HG03039 (cell line): ENCODE measurements around the gene ITGA11.

ENCODE experiments used
- ATAC-seq: cut with Tn5 transposase; IDR thresholded peaks from one replicate; pipeline ENCODE4 v1.9.1; 2021; ENCODE audit warnings: mild to moderate bottlenecking, moderate library complexity; ENCODE audit not compliant: unreplicated experiment

The ITGA11 gene

DNA sequence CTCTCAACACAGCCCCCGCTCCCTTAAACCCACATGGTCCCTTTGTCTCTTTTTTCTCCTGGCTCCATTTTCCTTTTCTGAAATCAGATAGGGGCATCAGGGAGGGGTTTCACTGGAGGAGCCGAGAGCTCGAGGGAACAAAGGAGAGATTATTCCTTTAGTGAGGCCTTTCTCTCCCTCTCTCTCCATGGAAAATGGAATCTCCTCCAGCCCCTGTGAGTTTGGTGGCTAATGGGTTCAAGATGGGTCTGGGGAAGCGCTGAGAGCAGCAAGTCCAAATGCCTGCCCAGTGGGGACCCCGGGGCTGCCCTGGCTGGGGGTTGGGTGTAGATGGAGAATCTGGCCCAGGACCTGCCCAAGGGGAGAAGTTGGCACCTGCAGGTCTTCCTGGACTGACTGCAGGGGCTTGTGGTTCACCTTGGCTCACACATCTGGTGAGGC is 56.8 kb downstream of the ITGA11 start:
- ATAC-seq: no peak

- no peak for ATAC-seq
Observed at GRCh38 chr15:68374168-68374745, 57.7 kb downstream of the ITGA11 start.

- no peak for ATAC-seq
Observed at GRCh38 chr15:68373028-68373427, 58.9 kb downstream of the ITGA11 start.

GRCh38 chr15:68372291-68372811 is 59.6 kb downstream of the ITGA11 start:
- ATAC-seq: no peak

GRCh38 chr15:68371851-68372250 is 60.1 kb downstream of the ITGA11 start:
- no peak for ATAC-seq

GRCh38 chr15:68371160-68371559 is 60.8 kb downstream of the ITGA11 start:
- ATAC-seq: no peak

GRCh38 chr15:68370768-68371151 is 61.2 kb downstream of the ITGA11 start:
- no peak for ATAC-seq

- no peak for ATAC-seq
Observed at GRCh38 chr15:68369931-68370767, 61.8 kb downstream of the ITGA11 start.

- no peak for ATAC-seq
Observed at GRCh38 chr15:68368731-68369435, 63.1 kb downstream of the ITGA11 start.

DNA sequence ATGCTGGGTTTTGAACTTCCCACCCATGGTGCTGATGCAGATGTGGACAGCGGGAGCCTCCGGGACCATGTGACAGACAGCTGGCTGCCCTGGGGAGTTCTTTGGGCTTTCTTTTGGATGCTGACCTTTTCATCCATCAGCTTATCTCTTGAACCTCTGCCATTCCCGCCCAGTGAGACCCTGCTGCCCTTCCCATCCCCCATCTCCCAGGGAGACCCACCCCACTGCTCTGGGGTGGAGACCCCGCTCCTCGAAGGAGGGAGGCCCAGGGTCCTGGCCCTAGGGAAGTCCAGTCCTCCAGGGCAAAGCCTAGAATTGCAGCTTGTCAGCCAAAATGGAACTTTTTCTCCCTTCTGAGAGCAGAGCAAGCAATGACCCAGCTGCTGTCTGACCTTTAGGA is 64.0 kb downstream of the ITGA11 start:
- no peak for ATAC-seq

GRCh38 chr15:68367226-68367625 is 64.7 kb downstream of the ITGA11 start:
- no peak for ATAC-seq

DNA sequence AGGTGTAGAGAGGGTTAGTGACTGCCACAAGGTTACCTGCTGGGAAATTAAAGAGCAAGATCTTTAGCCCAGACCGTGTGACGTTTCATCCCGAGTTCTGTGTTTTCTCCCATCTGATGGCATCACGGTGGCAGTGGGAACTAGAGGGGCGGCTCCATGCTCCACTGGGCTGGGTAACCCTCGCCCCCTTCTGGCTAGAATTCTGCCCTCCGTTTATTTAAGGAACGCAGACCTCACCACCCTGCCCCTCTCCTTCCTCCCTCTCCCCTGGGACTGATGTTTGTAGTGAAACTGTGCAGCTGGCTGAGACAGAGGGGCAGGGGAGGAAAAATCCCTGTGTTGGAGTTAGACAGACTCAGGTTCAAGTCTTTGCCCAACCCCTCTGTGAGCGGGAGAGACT is 65.6 kb downstream of the ITGA11 start:
- ATAC-seq: no peak

DNA sequence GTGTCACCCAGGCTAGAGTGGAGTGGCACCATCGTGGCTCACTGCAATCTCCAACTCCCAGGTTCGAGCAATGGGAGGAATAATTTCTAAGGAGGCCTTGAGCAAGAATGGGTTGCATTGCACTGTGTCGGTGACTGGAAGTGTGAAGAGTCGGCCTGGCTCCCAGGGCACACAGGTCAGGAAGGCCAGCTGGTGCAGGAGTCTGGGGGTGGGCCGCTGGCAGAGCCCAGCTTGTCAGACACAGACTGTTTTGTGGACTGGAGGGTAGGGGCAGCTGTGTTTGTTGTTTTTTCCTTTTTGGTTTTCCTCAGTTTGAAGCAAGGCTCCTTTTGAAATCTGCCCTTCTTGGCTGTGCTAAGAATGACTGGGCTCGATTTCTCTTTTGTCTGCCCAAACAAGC is 66.2 kb downstream of the ITGA11 start:
- ATAC-seq: no peak

- no peak for ATAC-seq
Observed at GRCh38 chr15:68365140-68365745, 66.7 kb downstream of the ITGA11 start.

GRCh38 chr15:68364660-68365035 is 67.3 kb downstream of the ITGA11 start:
- ATAC-seq: no peak

- no peak for ATAC-seq
Observed at GRCh38 chr15:68364028-68364659, 67.8 kb downstream of the ITGA11 start.

GRCh38 chr15:68363353-68363752 is 68.6 kb downstream of the ITGA11 start:
- no peak for ATAC-seq

DNA sequence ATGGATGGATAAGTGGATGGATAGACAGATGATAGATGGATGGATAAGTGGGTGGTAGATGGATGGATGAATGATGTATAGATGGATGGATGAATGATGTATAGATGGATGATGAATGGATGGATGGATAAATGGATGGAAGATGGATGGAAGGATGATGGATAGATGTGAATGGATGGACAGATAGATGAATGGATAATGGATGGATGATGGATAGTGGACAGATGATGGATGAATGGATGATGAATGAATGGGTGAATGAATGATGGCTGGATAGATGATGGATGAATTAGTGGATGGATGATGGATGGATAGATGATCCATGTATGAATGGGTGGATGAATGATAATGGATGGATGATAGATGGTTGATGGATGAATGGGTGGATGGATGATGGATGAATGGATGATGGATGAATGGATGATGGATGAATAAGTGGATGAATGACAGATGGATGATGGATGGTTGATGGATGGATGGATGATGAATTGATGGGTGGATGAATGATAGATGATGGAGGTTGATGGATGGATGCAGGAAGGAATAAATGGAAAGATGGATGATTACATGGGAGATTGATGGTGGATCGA is 69.3 kb downstream of the ITGA11 start:
- ATAC-seq: no peak

DNA sequence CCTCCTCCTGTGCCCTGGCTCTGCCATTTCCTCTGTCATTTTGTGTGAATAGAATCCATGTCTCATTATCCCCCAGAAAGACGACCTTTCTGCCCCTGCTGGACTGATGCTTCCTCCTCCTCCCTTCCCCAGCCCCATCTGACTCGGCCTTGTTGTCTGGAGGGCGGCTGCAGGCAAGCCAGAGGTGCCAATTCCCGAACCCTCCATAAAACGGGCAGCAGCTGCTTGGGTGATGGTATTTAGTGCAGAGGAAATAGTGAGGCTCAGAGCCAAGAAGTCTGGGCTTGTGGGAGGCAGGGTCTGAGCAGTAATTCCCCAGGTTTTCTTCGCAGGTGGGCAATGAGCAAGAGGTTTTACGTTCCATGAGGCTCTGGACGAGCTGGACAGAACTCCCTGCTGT is 71.2 kb downstream of the ITGA11 start:
- no peak for ATAC-seq

DNA sequence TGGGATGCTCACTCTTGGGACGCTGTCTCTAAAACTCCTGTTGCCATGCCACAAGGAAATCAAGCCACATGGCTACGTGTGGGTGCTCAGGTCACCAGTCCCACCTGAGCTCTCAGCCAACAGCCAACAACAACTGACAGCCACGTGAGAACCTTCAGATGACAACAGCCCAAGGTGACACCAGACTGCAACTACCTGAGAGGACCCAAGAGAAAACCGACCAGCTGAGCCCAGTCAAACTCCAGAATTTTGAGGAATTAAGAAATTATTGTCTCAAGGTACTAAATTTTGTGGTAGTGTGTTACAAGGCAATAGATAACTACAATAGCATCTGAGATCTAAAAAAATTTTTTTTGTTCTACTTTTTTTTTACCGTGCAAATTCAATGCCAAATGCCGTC is 75.2 kb downstream of the ITGA11 start:
- ATAC-seq: no peak
